NCI-H1417 treated with DMSO at 0.1 percent for 48 hours (cell line): ENCODE data around the gene ASB8.

Source experiments
- DNase-seq: peaks from one replicate; lab custom pipeline; 2025; lab: John Stamatoyannopoulos, UW

ASB8 gene

GRCh38 chr12:48105867-48106680 lies 51.2 kb downstream of the ASB8 start, which contains the start of gene SENP1:
Gene SENP1 (minus strand): TSS chr12:48106079. CDS start chr12:48101472, 4,607 bp downstream.
- peak; percentile 90 for DNase-seq

- no peak for DNase-seq
Observed at GRCh38 chr12:48105321-48105866, 51.9 kb downstream of the ASB8 start.

GRCh38 chr12:48104531-48104930 lies 52.8 kb downstream of the ASB8 start:
- no peak for DNase-seq
